GM23338 (cell line): ENCODE results near the gene WDR27.

ENCODE experiments used
- CREB1 ChIP-seq: fragments of 250-450 bp; sonication (Bioruptor Pico); IDR thresholded peaks from 2 replicates; pipeline ENCODE4 v1.5.0; 2020; ENCODE audit warnings: low read depth, mild to moderate bottlenecking, moderate library complexity
- CTCF ChIP-seq, 2 experiments: fragments of 200-600 bp in 1 of 2; sonication (generic) in 1 of 2; conservative IDR thresholded peaks; 2 replicates each; pipeline versions ENCODE4 v1.5.1 to v1.6.1; 2016 to 2017; ENCODE audit warnings: antibody characterized with exemption in 2 of 2, low read depth in 2 of 2, mild to moderate bottlenecking in 2 of 2, moderate library complexity in 1 of 2
- ETS1 ChIP-seq: IDR thresholded peaks from 2 replicates; pipeline ENCODE4 v1.6.1; 2016; ENCODE audit warnings: antibody characterized with exemption
- EZH2 ChIP-seq: fragments of 200-600 bp; sonication (generic); IDR thresholded peaks from one replicate; pipeline ENCODE4 v1.8.0; 2017; ENCODE audit warnings: antibody characterized with exemption, mild to moderate bottlenecking, low read depth; ENCODE audit not compliant: unreplicated experiment
- EZH2phosphoT487 ChIP-seq: fragments of 200-600 bp; sonication (generic); IDR thresholded peaks from one replicate; pipeline ENCODE4 v1.8.1; 2018; ENCODE audit warnings: antibody characterized with exemption; ENCODE audit not compliant: unreplicated experiment
- JUNB ChIP-seq: IDR thresholded peaks from one replicate; pipeline ENCODE4 v1.6.1; 2016; ENCODE audit warnings: antibody characterized with exemption; ENCODE audit not compliant: unreplicated experiment
- NANOG ChIP-seq: IDR thresholded peaks from 2 replicates; pipeline ENCODE4 v1.6.1; 2016; ENCODE audit warnings: antibody characterized with exemption, borderline replicate concordance
- POLR2AphosphoS5 ChIP-seq: IDR thresholded peaks from 2 replicates; pipeline ENCODE4 v1.6.1; 2016; ENCODE audit warnings: antibody characterized with exemption, low read depth
- REST ChIP-seq: IDR thresholded peaks from one replicate; pipeline ENCODE4 v1.6.1; 2018; ENCODE audit warnings: antibody characterized with exemption; ENCODE audit not compliant: unreplicated experiment
- STAT1 ChIP-seq: IDR thresholded peaks from one replicate; pipeline ENCODE4 v1.6.1; 2016; ENCODE audit warnings: antibody characterized with exemption; ENCODE audit not compliant: unreplicated experiment
- ZNF114 ChIP-seq: fragments of 250-450 bp; sonication (Bioruptor Pico); IDR thresholded peaks from 2 replicates; pipeline ENCODE4 v1.5.0; 2020; ENCODE audit warnings: mild to moderate bottlenecking, moderate library complexity
- ZNF331 ChIP-seq: fragments of 250-450 bp; sonication (Bioruptor Pico); IDR thresholded peaks from 2 replicates; pipeline ENCODE4 v1.5.0; 2020; ENCODE audit warnings: low read depth, mild to moderate bottlenecking, moderate library complexity

- no peak for TF ChIP-seq CTCF (conservative IDR thresholded peaks at IDR 0.05; ENCODE audit: low read depth in 2 of 2)
- no peak for TF ChIP-seq EZH2
- no peak for TF ChIP-seq EZH2phosphoT487
- no peak for TF ChIP-seq REST
- TF ChIP-seq ZNF114 = no peak
- no peak for TF ChIP-seq ETS1
- TF ChIP-seq CREB1 = no peak
- TF ChIP-seq POLR2AphosphoS5 = no peak
- no peak for TF ChIP-seq JUNB
- TF ChIP-seq STAT1 = no peak
- no peak for TF ChIP-seq ZNF331 (CRISPR knock-in tag)
- TF ChIP-seq NANOG = no peak
These were observed 142.2 kb downstream of the WDR27 start for GRCh38 chr6:169559592-169559991.
